NCI-H446 (cell line): ENCODE data around the gene ATAT1.
A peak's percentile ranks its signal among the peaks of the same experiment; 100 is the strongest.

ENCODE experiments used
- DNase-seq, 2 experiments: peaks; one replicate each; lab custom pipeline; 2025; lab: John Stamatoyannopoulos, UW

The ATAT1 gene

GRCh38 chr6:30626484-30627366, at the start of gene ATAT1:
Gene ATAT1 (plus strand): TSS chr6:30626874.
- peak; percentile 51 to 78 for DNase-seq

- DNase-seq, result no peak
These were observed 48.6 kb upstream of the ATAT1 start for GRCh38 chr6:30578051-30578450.

- no peak for DNase-seq
These were observed 42.8 kb upstream of the ATAT1 start for GRCh38 chr6:30583921-30584320.

GRCh38 chr6:30589754-30590358, 36.8 kb upstream of the ATAT1 start:
- no peak for DNase-seq

- no peak for DNase-seq
These were observed 36.2 kb upstream of the ATAT1 start for GRCh38 chr6:30590509-30590908.

GRCh38 chr6:30591008-30591407, 35.7 kb upstream of the ATAT1 start:
- no peak for DNase-seq

- DNase-seq, result no peak
These were observed 34.4 kb upstream of the ATAT1 start for GRCh38 chr6:30592287-30592686.

GRCh38 chr6:30597315-30598144, 29.1 kb upstream of the ATAT1 start:
- peak; percentile 73 for DNase-seq

- no peak for DNase-seq
These were observed 27.6 kb upstream of the ATAT1 start for GRCh38 chr6:30598912-30599624.

GRCh38 chr6:30599625-30600324, 26.9 kb upstream of the ATAT1 start:
- DNase-seq, result no peak

- DNase-seq, result no peak
These were observed 26.2 kb upstream of the ATAT1 start for GRCh38 chr6:30600451-30600961.

GRCh38 chr6:30601436-30601814, 25.2 kb upstream of the ATAT1 start:
- DNase-seq, result no peak

- no peak for DNase-seq
These were observed 24.6 kb upstream of the ATAT1 start for GRCh38 chr6:30601815-30602641.

- DNase-seq, result no peak
These were observed 22.7 kb upstream of the ATAT1 start for GRCh38 chr6:30603961-30604360.

- DNase-seq, result no peak
These were observed 16.6 kb upstream of the ATAT1 start for GRCh38 chr6:30610065-30610464.

- DNase-seq, result no peak
These were observed 15.4 kb upstream of the ATAT1 start for GRCh38 chr6:30611150-30611855.

GRCh38 chr6:30611856-30612194, 14.8 kb upstream of the ATAT1 start:
- DNase-seq, result no peak

GRCh38 chr6:30612213-30612612, 14.5 kb upstream of the ATAT1 start:
- DNase-seq, result no peak

- DNase-seq, result peak in 1 of 2 experiments; percentile 39
These were observed 13.9 kb upstream of the ATAT1 start for GRCh38 chr6:30612687-30613248.
